Neural cell (in vitro differentiated cells): Measurements from ENCODE around the gene VPS35L. TPM values are rescaled to one million over a fixed set of nuclear protein-coding genes. Genes with fewer than 3 reads are reported as not detected.

ENCODE experiments used
- H2AFZ ChIP-seq: fragments of 200-600, 300-800 bp; sonication (generic), shearing (Covaris generic); 2 replicates; pipeline ENCODE4 v1.6.0; 2014; ENCODE audit warnings: low read depth, mild to moderate bottlenecking, antibody characterized with exemption, low read length, moderate library complexity
- H3F3A ChIP-seq: fragments of 200-600 bp; shearing (Covaris generic); 2 replicates; pipeline ENCODE4 v1.6.1; 2016; ENCODE audit warnings: mild to moderate bottlenecking, moderate library complexity, mixed read lengths, antibody characterized with exemption, low read length; ENCODE audit not compliant: insufficient read depth, poor library complexity, severe bottlenecking
- H3K27ac ChIP-seq: fragments of 200-600, 300-800 bp; sonication (generic), shearing (Covaris generic); 2 replicates; pipeline ENCODE4 v1.5.1; 2014; ENCODE audit warnings: mild to moderate bottlenecking, low read length, moderate library complexity
- H3K27me3 ChIP-seq: fragments of 300-800, 200-600 bp; sonication (generic), shearing (Covaris generic); 2 replicates; pipeline ENCODE4 v1.6.0; 2014; ENCODE audit warnings: mild to moderate bottlenecking, low read depth, low read length, moderate library complexity; ENCODE audit not compliant: insufficient read depth
- H3K36me3 ChIP-seq: fragments of 300-800, 200-600 bp; sonication (generic), shearing (Covaris generic); 2 replicates; pipeline ENCODE4 v1.5.1; 2014; ENCODE audit warnings: mild to moderate bottlenecking, antibody characterized with exemption, low read length, moderate library complexity; ENCODE audit not compliant: insufficient read depth
- H3K4me2 ChIP-seq: fragments of 300-800, 200-600 bp; sonication (generic), shearing (Covaris generic); 2 replicates; pipeline ENCODE4 v1.6.0; 2014; ENCODE audit warnings: mild to moderate bottlenecking, low read length
- H3K4me3 ChIP-seq: fragments of 300-800, 200-600 bp; sonication (generic), shearing (Covaris generic); 2 replicates; pipeline ENCODE4 v1.5.1; 2014; ENCODE audit warnings: mild to moderate bottlenecking, low read length, moderate library complexity
- H3K79me2 ChIP-seq: fragments of 200-600 bp; shearing (Covaris generic); replicated peaks from 2 replicates; pipeline ENCODE4 v1.6.0; 2014; ENCODE audit warnings: mild to moderate bottlenecking, low read length, moderate library complexity; ENCODE audit not compliant: insufficient read depth
- H3K9ac ChIP-seq: fragments of 300-800, 200-600 bp; sonication (generic), shearing (Covaris generic); 2 replicates; pipeline ENCODE4 v1.6.1; 2016; ENCODE audit warnings: mild to moderate bottlenecking, low read length, mixed read lengths
- H3K9me2 ChIP-seq: fragments of 200-600 bp; shearing (Covaris generic); 2 replicates; pipeline ENCODE4 v1.6.1; 2016; ENCODE audit warnings: mild to moderate bottlenecking, low read length, mixed read lengths; ENCODE audit not compliant: insufficient read depth
- H3K9me3 ChIP-seq: fragments of 200-600, 300-800 bp; sonication (generic), shearing (Covaris generic); 2 replicates; pipeline ENCODE4 v1.6.1; 2016; ENCODE audit warnings: mild to moderate bottlenecking, mixed run types, low read length, moderate library complexity, mixed read lengths
- H4K20me1 ChIP-seq: fragments of 200-600 bp; shearing (Covaris generic); 2 replicates; pipeline ENCODE4 v1.6.1; 2016; ENCODE audit warnings: mild to moderate bottlenecking, mixed run types; ENCODE audit not compliant: insufficient read depth
- CTCF ChIP-seq: fragments of 450-650 bp; IDR thresholded peaks from 2 replicates; pipeline ENCODE4 v1.5.1; 2014; ENCODE audit warnings: antibody characterized with exemption, mild to moderate bottlenecking, moderate library complexity; ENCODE audit not compliant: poor library complexity, severe bottlenecking
- EP300 ChIP-seq: fragments of 450-650 bp; conservative IDR thresholded peaks from 2 replicates; pipeline ENCODE4 v1.6.1; 2014; ENCODE audit warnings: antibody characterized with exemption, mild to moderate bottlenecking, moderate library complexity; ENCODE audit not compliant: poor library complexity, severe bottlenecking
- EZH2 ChIP-seq: fragments of 200-600, 300-800 bp; shearing (Covaris generic), sonication (generic); IDR thresholded peaks from 2 replicates; pipeline ENCODE4 v1.6.1; 2014; ENCODE audit warnings: antibody characterized with exemption, low read length, borderline replicate concordance, mild to moderate bottlenecking; ENCODE audit not compliant: insufficient read depth, poor library complexity, severe bottlenecking
- MXI1 ChIP-seq: fragments of 450-650 bp; conservative IDR thresholded peaks from 2 replicates; pipeline ENCODE4 v1.6.1; 2014; ENCODE audit warnings: antibody characterized with exemption, mild to moderate bottlenecking; ENCODE audit not compliant: poor library complexity, severe bottlenecking
- POLR2AphosphoS5 ChIP-seq: IDR thresholded peaks from 2 replicates; pipeline ENCODE4 v1.6.1; 2012
- RAD21 ChIP-seq: fragments of 450-650 bp; conservative IDR thresholded peaks from 2 replicates; pipeline ENCODE4 v1.6.1; 2014; ENCODE audit warnings: antibody characterized with exemption, mild to moderate bottlenecking, moderate library complexity
- REST ChIP-seq: IDR thresholded peaks from 2 replicates; pipeline ENCODE4 v1.6.1; 2012; ENCODE audit warnings: borderline replicate concordance
- SMC3 ChIP-seq: fragments of 450-650 bp; conservative IDR thresholded peaks from 2 replicates; pipeline ENCODE4 v1.6.1; 2014; ENCODE audit warnings: antibody characterized with exemption, mild to moderate bottlenecking, moderate library complexity; ENCODE audit not compliant: poor library complexity
- TAF1 ChIP-seq: IDR thresholded peaks from 2 replicates; pipeline ENCODE4 v1.6.1; 2012; ENCODE audit warnings: low read depth
- polyA plus RNA-seq: library from polyadenylated mRNA; depleted of rRNA; stranded (reverse); fragments of >200 nt; gene quantifications from 2 replicates; pipeline ENCODE4 v1.2.3, GENCODE V29; 2014

The VPS35L gene
- polyA plus RNA-seq, 1 donor from 2014 or later, result 29.8 TPM

- Histone ChIP-seq H3F3A (no peaks in the 10 kb centered on the region), H3K79me2 (no peaks in the 10 kb centered on the region), H3K9me2 (no peaks in the 10 kb centered on the region), H2AFZ (no peak overlapping the region), H3K9ac (no peak overlapping the region), H3K27ac (no peak overlapping the region), H3K36me3 (peaks cover 4% of the 10 kb centered on the region), H3K27me3 (no peaks in the 10 kb centered on the region), H3K4me3 (no peak overlapping the region), H3K4me2 (no peak overlapping the region), H3K9me3 (peaks cover 3% of the 10 kb centered on the region), H4K20me1 (no peaks in the 10 kb centered on the region)
- TF ChIP-seq CTCF (no peak), RAD21 (no peak), SMC3 (no peak), MXI1 (no peak), REST (no peak), TAF1 (no peak), POLR2AphosphoS5 (no peak), EP300 (no peak), EZH2 (no peak)
Measured at GRCh38 chr16:19660432-19660831, 104.9 kb downstream of the VPS35L start.

- H2AFZ ChIP-seq, result no peak overlapping the region
- H3K9ac ChIP-seq, result no peak overlapping the region
- no peak overlapping the region for H3K4me3 ChIP-seq
- H3K79me2 ChIP-seq, result no peaks in the 10 kb centered on the region
- H4K20me1 ChIP-seq, result no peaks in the 10 kb centered on the region
- no peaks in the 10 kb centered on the region for H3K36me3 ChIP-seq
- TF ChIP-seq CTCF (no peak), MXI1 (no peak), POLR2AphosphoS5 (no peak), TAF1 (no peak), REST (no peak), RAD21 (no peak), EZH2 (no peak), SMC3 (no peak), EP300 (no peak)
- no peak overlapping the region for H3K4me2 ChIP-seq
- H3F3A ChIP-seq, result no peaks in the 10 kb centered on the region
- H3K9me2 ChIP-seq, result no peaks in the 10 kb centered on the region
- H3K9me3 ChIP-seq, result peaks cover 3% of the 10 kb centered on the region
- no peaks in the 10 kb centered on the region for H3K27me3 ChIP-seq
- H3K27ac ChIP-seq, result no peak overlapping the region
Measured at GRCh38 chr16:19662351-19662750, 106.8 kb downstream of the VPS35L start.
